HEK293T (cell line): Measurements from ENCODE around the gene MLYCD.

ENCODE experiments used
- ARNT ChIP-seq: fragments of 450-650 bp; IDR thresholded peaks from 2 replicates; pipeline ENCODE4 v1.6.1; 2017; ENCODE audit warnings: mild to moderate bottlenecking
- BHLHE40 ChIP-seq: fragments of 450-650 bp; IDR thresholded peaks from 2 replicates; pipeline ENCODE4 v1.6.1; 2016; ENCODE audit warnings: mild to moderate bottlenecking, moderate library complexity, borderline replicate concordance
- FOXM1 ChIP-seq: fragments of 450-650 bp; IDR thresholded peaks from 2 replicates; pipeline ENCODE4 v1.6.1; 2017; ENCODE audit warnings: mild to moderate bottlenecking, borderline replicate concordance
- LEF1 ChIP-seq: fragments of 450-650 bp; IDR thresholded peaks from 2 replicates; pipeline ENCODE4 v1.6.1; 2017; ENCODE audit warnings: mild to moderate bottlenecking, borderline replicate concordance
- NFRKB ChIP-seq: fragments of 450-650 bp; IDR thresholded peaks from 2 replicates; pipeline ENCODE4 v1.6.1; 2016; ENCODE audit warnings: mild to moderate bottlenecking, moderate library complexity
- SP1 ChIP-seq: fragments of 450-650 bp; IDR thresholded peaks from 2 replicates; pipeline ENCODE4 v1.6.1; 2017
- ZNF384 ChIP-seq: fragments of 450-650 bp; IDR thresholded peaks from 2 replicates; pipeline ENCODE4 v1.6.1; 2016

DNA sequence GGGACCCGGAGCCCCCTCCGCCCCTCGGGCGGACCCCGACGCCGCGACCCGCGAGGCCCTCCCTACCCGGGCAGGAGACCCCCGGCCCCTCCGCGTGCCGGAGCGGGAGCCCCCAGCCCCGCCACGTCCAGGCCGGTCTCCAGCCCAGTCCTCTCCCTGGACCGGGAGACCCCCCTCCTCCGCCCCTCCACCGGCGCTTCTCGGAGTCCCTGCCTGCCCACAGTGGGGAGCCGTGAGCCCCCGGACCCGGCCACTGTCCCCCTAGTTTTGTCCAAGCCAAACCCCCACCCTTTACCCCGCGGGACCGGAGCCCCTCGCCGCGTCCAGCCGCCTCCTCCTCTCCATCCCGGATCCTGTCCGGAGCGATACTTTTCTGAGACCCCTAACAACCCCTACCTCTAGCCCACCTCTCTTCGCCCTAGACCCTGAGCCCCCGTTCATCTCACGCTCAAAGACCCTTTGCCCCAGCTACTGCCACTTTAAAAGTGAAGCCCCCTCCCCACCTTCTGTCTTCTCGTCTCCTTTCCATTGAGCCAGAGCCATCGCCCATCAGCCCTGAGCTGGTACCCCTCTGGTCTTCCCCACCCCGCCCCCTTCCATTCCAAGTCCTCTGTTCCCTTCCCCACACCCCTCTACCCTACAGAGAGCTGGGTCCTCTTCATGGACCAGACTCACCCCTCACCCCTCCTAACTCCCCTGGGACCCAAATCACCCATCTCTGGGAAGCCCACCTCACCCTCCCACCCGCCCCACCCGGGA lies 70.2 kb downstream of the MLYCD start:
- TF ChIP-seq ZNF384 (no peak), SP1 (no peak), ARNT (no peak), BHLHE40 (no peak), NFRKB (no peak), LEF1 (no peak), FOXM1 (no peak)
